NCI-H446 (cell line): ENCODE results near the gene STX5.
"Not testable (repeated sequence)": the region's sequence is repeated elsewhere in the genome, so short reads cannot be mapped to it uniquely, and the experiment has no call there.

Experiments
- DNase-seq, 2 experiments: peaks; one replicate each; lab custom pipeline; 2025; lab: John Stamatoyannopoulos, UW

STX5 gene

GRCh38 chr11:62854013-62854824, 22.4 kb upstream of the STX5 start:
- no peak for DNase-seq

GRCh38 chr11:62853279-62853965, 21.6 kb upstream of the STX5 start:
- DNase-seq: no peak

- no peak for DNase-seq
These were observed 20.8 kb upstream of the STX5 start for GRCh38 chr11:62852523-62853188.

GRCh38 chr11:62851807-62852522, 20.1 kb upstream of the STX5 start:
- no peak for DNase-seq

GRCh38 chr11:62850911-62851806, 19.3 kb upstream of the STX5 start:
- peak in 1 of 2 experiments; percentile 34 for DNase-seq

GRCh38 chr11:62847767-62848314, 16.0 kb upstream of the STX5 start:
- DNase-seq: no peak

- DNase-seq: no peak
These were observed 14.3 kb upstream of the STX5 start for GRCh38 chr11:62846177-62846576.

- DNase-seq: no peak
These were observed 12.3 kb upstream of the STX5 start for GRCh38 chr11:62844154-62844553.

- DNase-seq: no peak
These were observed 11.6 kb upstream of the STX5 start for GRCh38 chr11:62843466-62843865.

GRCh38 chr11:62842891-62843290, 11.0 kb upstream of the STX5 start:
- DNase-seq: not testable (repeated sequence)

GRCh38 chr11:62842171-62842741, 10.4 kb upstream of the STX5 start:
- DNase-seq: no peak

GRCh38 chr11:62841361-62842170, 9.7 kb upstream of the STX5 start:
- DNase-seq: peak; percentile 99

- DNase-seq: peak; percentile 93 to 95
These were observed 9.0 kb upstream of the STX5 start for GRCh38 chr11:62840721-62841360.

- DNase-seq: peak; percentile 83 to 92
These were observed 7.4 kb upstream of the STX5 start, which contains the start of gene WDR74 for GRCh38 chr11:62839050-62839945. TSS of gene WDR74 (minus strand) at chr11:62839590. CDS start at chr11:62839570, 20 bp downstream.

- no peak for DNase-seq
These were observed 3.5 kb upstream of the STX5 start for GRCh38 chr11:62835336-62835735.

- DNase-seq: no peak
These were observed 734 bp upstream of the STX5 start, which contains the start of gene TEX54 for GRCh38 chr11:62832336-62833234. TSS of gene TEX54 (minus strand) at chr11:62832841.
